ENCODE results near the gene BPNT1. TPM values are rescaled to one million over a fixed set of nuclear protein-coding genes. Genes with fewer than 3 reads are reported as not detected.
"Not testable (repeated sequence)": the region's sequence is repeated elsewhere in the genome, so short reads cannot be mapped to it uniquely, and the experiment has no call there.

BPNT1 gene
- total RNA-seq, 2 experiments from 2014 or later, result 20.5 to 25.8 TPM

DNA sequence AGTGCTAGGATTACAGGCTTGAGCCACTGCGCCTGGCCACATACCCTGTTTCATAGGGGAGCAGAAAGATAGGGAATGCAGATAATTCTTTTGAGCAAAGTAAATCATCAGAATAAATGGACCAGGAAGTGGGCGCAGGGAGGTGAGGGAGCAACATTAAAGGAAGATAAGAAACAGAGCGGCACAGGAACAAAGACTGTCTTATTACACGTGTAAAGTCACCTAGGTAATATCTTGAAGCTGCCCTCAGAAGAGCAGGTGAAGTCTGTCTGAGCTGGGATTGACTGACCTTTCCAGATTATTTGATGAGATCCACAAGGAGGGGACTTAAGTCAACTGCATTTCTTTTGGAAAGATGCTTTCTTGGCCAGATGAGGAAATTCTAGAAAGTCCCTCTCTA is 50.9 kb downstream of the BPNT1 start:
- H3K4me3 Mint-ChIP-seq, result no peak overlapping the region
- intact Hi-C loops (cut with micrococcal nuclease), result no loop called here
- peaks cover 37% of the 10 kb centered on the region for H3K36me3 Mint-ChIP-seq
- ChIA-PET POLR2A (no interaction called here), CTCF (interaction anchor here (0.7 to 1.5 kb wide), 3 partner anchors 46 to 60 kb away, joined by 3 read pairs; no protein-coding TSS in a partner anchor)
- H3K4me1 Mint-ChIP-seq (ENCODE audit: low read depth), result peaks cover 46% of the 10 kb centered on the region
- no peaks in the 10 kb centered on the region for H3K27me3 Mint-ChIP-seq
- DNase-seq, result no peak
- peak overlapping the region; percentile 65 for H3K27ac Mint-ChIP-seq
- H3K9me3 Mint-ChIP-seq, result no peaks in the 10 kb centered on the region

DNA sequence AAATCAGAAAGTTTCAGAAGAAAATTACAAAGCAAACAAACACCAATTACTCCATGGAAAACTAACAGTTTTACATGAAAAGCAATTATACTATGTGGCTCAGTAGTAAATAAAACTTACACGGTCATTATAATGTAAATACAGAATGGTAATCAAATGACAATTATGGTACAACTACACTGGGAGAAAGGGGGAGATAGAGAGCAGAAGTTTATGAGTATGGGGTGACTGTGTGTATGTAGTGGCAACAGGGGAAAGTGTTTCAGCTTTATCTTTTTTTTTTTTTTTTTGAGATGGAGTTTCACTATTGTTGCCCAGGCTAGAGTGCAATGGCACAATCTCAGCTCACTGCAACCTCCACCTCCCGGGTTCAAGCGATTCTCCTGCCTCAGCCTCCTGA is 51.8 kb downstream of the BPNT1 start:
- peaks cover 36% of the 10 kb centered on the region for H3K36me3 Mint-ChIP-seq
- DNase-seq; H3K9me3 Mint-ChIP-seq; POLR2A ChIA-PET; H3K27me3 Mint-ChIP-seq; intact Hi-C loops (cut with micrococcal nuclease); H3K4me3 Mint-ChIP-seq: not testable (repeated sequence)
- H3K4me1 Mint-ChIP-seq (ENCODE audit: low read depth), result peaks cover 43% of the 10 kb centered on the region
- CTCF ChIA-PET, result interaction anchor here (0.6 to 1.1 kb wide), 2 partner anchors 59 to 293 kb away, joined by 3 read pairs; no protein-coding TSS in a partner anchor
- peak overlapping the region; percentile 50 for H3K27ac Mint-ChIP-seq

- DNase-seq, result no peak
- CTCF ChIA-PET, result no interaction called here
- intact Hi-C loops (cut with micrococcal nuclease), result no loop called here
- Mint-ChIP-seq H3K4me3 (no peak overlapping the region), H3K9me3 (no peaks in the 10 kb centered on the region), H3K27ac (peak overlapping the region; percentile 24), H3K36me3 (peaks cover 49% of the 10 kb centered on the region), H3K27me3 (no peaks in the 10 kb centered on the region), H3K4me1 (ENCODE audit: low read depth) (peaks cover 25% of the 10 kb centered on the region)
- POLR2A ChIA-PET, result no interaction called here
Observed at GRCh38 chr1:220032911-220033310, 56.7 kb downstream of the BPNT1 start.

GRCh38 chr1:220031287-220031686 is 58.3 kb downstream of the BPNT1 start:
- intact Hi-C loops (cut with micrococcal nuclease), result no loop called here
- CTCF ChIA-PET, result no interaction called here
- H3K27ac Mint-ChIP-seq, result peak overlapping the region; percentile 50
- no peak overlapping the region for H3K4me3 Mint-ChIP-seq
- no peaks in the 10 kb centered on the region for H3K27me3 Mint-ChIP-seq
- no peak for DNase-seq
- POLR2A ChIA-PET, result no interaction called here
- no peaks in the 10 kb centered on the region for H3K9me3 Mint-ChIP-seq
- H3K36me3 Mint-ChIP-seq, result peaks cover 42% of the 10 kb centered on the region
- peaks cover 13% of the 10 kb centered on the region for H3K4me1 Mint-ChIP-seq (ENCODE audit: low read depth)

DNA sequence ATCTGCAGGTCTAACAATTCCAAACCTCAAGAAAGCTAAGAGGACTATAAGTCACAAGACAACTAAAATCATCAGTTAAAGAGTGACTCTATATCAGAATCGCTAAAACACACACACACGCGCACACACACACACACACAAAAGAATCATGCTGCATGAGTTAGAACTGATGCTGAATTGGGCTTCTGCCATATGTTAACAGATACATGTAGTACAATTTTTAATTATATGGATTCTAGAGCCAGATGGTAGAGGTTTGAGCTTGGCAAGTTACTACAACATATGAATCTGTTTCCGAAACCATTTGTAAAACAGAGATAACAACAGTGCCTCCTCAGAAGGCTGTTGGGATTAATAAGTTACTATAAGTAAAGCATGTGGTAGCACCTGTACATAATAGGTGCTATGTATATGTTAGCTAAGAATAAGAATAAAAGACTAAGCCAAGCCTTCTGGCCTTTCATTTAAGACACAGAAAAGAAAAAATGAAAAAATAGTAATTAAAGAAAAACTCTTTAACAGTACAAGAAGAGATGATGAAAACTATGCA is 61.2 kb downstream of the BPNT1 start:
- ChIA-PET POLR2A (no interaction called here), CTCF (no interaction called here)
- no peaks in the 10 kb centered on the region for H3K9me3 Mint-ChIP-seq
- H3K4me3 Mint-ChIP-seq, result no peak overlapping the region
- H3K27me3 Mint-ChIP-seq, result no peaks in the 10 kb centered on the region
- intact Hi-C loops (cut with micrococcal nuclease), result no loop called here
- DNase-seq, result no peak
- no peak overlapping the region for H3K27ac Mint-ChIP-seq
- H3K4me1 Mint-ChIP-seq (ENCODE audit: low read depth), result peaks cover 8% of the 10 kb centered on the region
- peaks cover 54% of the 10 kb centered on the region for H3K36me3 Mint-ChIP-seq

- no peak overlapping the region for H3K27ac Mint-ChIP-seq
- CTCF ChIA-PET, result no interaction called here
Observed at GRCh38 chr1:220019071-220019470, 70.5 kb downstream of the BPNT1 start.

DNA sequence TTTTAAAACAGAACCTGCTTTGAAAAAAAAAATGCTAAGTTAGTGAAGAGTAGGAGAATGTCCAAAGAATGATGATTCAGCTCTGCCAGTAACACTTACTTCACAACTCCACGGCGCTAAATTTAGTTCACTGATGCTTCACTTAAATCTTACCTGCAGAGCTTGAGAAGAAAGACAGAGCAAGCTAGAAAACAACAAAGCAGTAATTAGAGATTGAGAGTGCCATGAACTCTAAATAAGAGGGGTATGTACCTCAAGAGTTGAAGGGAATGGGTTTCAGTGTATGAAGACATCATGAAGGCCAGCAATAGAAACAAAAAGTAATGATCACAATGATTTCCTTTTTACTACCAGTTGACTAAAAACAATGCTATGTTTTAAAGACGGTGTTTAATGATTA is 76.1 kb downstream of the BPNT1 start:
- H3K36me3 Mint-ChIP-seq, result peaks cover 49% of the 10 kb centered on the region

More at GRCh38 chr1:220019071-220019470, 70.5 kb downstream of the BPNT1 start:
- POLR2A ChIA-PET, result no interaction called here
- no peak for DNase-seq
- Mint-ChIP-seq H3K4me1 (ENCODE audit: low read depth) (peaks cover 10% of the 10 kb centered on the region), H3K9me3 (no peaks in the 10 kb centered on the region), H3K36me3 (peaks cover 54% of the 10 kb centered on the region), H3K4me3 (no peak overlapping the region), H3K27me3 (no peaks in the 10 kb centered on the region)
- intact Hi-C loops (cut with micrococcal nuclease), result no loop called here

GRCh38 chr1:220012259-220012658 is 77.3 kb downstream of the BPNT1 start:
- Mint-ChIP-seq H3K27ac (peak overlapping the region; percentile 18), H3K9me3 (no peaks in the 10 kb centered on the region), H3K4me1 (ENCODE audit: low read depth) (peaks cover 20% of the 10 kb centered on the region), H3K27me3 (no peaks in the 10 kb centered on the region), H3K4me3 (no peak overlapping the region), H3K36me3 (peaks cover 48% of the 10 kb centered on the region)
- CTCF ChIA-PET, result interaction anchor here (0.7 to 2.1 kb wide), 3 partner anchors 14 to 21 kb away, joined by 3 to 12 read pairs (median 4); no protein-coding TSS in a partner anchor
- POLR2A ChIA-PET, result interaction anchor here (1.2 kb wide), 1 partner anchor 30 kb away, joined by 3 read pairs; no protein-coding TSS in a partner anchor
- DNase-seq, result no peak
- intact Hi-C loops (cut with micrococcal nuclease), result no loop called here

More for the DNA sequence above, 76.1 kb downstream of the BPNT1 start:
- POLR2A ChIA-PET, result no interaction called here
- H3K27me3 Mint-ChIP-seq, result no peaks in the 10 kb centered on the region
- H3K9me3 Mint-ChIP-seq, result no peaks in the 10 kb centered on the region
- no peak for DNase-seq
- peak overlapping the region; percentile 68 for H3K27ac Mint-ChIP-seq
- H3K4me1 Mint-ChIP-seq (ENCODE audit: low read depth), result peaks cover 20% of the 10 kb centered on the region
- CTCF ChIA-PET, result no interaction called here
- intact Hi-C loops (cut with micrococcal nuclease), result no loop called here
- no peak overlapping the region for H3K4me3 Mint-ChIP-seq

DNA sequence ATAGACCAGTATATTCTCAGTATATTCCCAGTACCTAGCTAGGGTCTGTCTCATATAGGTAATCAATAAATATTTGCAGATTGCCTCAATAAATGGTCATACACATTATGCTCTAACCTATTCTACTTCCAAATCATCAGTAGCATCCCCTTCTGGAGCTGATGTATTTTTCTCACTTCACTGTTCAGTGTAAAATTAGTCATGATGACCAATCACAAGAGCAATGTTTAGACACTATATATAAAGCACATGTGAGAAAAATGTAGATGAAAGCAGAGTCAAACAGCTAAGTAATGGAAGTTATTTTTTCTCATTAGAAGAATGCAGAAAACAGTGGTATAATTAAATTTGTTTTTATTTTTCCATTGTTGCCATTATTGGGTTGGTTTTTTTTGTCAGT is 78.0 kb downstream of the BPNT1 start:
- no peaks in the 10 kb centered on the region for H3K9me3 Mint-ChIP-seq
- peaks cover 20% of the 10 kb centered on the region for H3K4me1 Mint-ChIP-seq (ENCODE audit: low read depth)
- intact Hi-C loops (cut with micrococcal nuclease), result no loop called here
- H3K4me3 Mint-ChIP-seq, result no peak overlapping the region
- no peak overlapping the region for H3K27ac Mint-ChIP-seq
- ChIA-PET CTCF (interaction anchor here (2.1 kb wide), 1 partner anchor 13 kb away, joined by 12 read pairs; no protein-coding TSS in a partner anchor), POLR2A (no interaction called here)
- no peak for DNase-seq
- H3K36me3 Mint-ChIP-seq, result peaks cover 47% of the 10 kb centered on the region
- H3K27me3 Mint-ChIP-seq, result no peaks in the 10 kb centered on the region

Small RNA genes within 50 kb of the gene (microRNA-seq; reads per million reads assigned to microRNA genes)
- not detected for gene MIR194-1 (ENCODE audit: borderline microRNAs expressed, borderline number of aligned reads, borderline replicate concordance)
- not detected for gene MIR215 (ENCODE audit: borderline microRNAs expressed, borderline number of aligned reads, borderline replicate concordance)

Other genes starting within 250 kb of the BPNT1 start
- not detected for gene SLC30A10, start 161.2 kb downstream of the BPNT1 start, total RNA-seq
- 100 to 1,000 TPM; 191 to 198 TPM for gene EPRS1, start 43.3 kb downstream of the BPNT1 start, total RNA-seq
- gene IARS2, start 4.3 kb upstream of the BPNT1 start, total RNA-seq, result 10 to 100 TPM; 77.6 to 79.2 TPM
- gene RAB3GAP2, start 182.7 kb upstream of the BPNT1 start, total RNA-seq, result 10 to 100 TPM; 46.1 to 46.5 TPM

All from activated CD4-positive, alpha-beta memory T cell treated with anti-CD3 and anti-CD28 coated beads for 36 hours (primary cell).